ENCODE measurements around the gene MATN3.

MATN3 gene

GRCh38 chr2:20001361-20001863, 11.1 kb downstream of the MATN3 start:
- DNase-seq (ENCODE audit: low read depth in 2 of 2) = no peak

- DNase-seq (ENCODE audit: low read depth in 2 of 2) = no peak
Observed at GRCh38 chr2:19993731-19994130, 18.7 kb downstream of the MATN3 start.

DNA sequence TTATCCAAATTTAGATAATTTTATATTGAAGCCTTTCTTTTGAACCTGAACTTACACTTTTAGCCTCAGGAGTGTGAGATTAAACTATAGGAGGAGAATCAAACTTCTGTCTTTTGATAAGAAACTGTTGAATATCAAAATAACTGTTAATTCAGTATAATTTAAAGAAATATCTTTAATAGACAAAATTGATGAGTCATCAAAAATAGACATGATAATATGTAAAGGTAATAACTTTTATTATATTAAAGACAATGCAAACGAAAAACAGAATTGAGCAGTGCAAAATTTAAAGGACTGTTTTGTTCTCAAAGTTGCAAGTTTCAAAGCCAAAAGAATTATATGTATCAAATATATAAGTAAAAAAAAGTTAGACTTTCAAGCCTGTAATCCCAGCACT, 20.6 kb downstream of the MATN3 start:
- no peak for DNase-seq (ENCODE audit: low read depth in 2 of 2)

DNA sequence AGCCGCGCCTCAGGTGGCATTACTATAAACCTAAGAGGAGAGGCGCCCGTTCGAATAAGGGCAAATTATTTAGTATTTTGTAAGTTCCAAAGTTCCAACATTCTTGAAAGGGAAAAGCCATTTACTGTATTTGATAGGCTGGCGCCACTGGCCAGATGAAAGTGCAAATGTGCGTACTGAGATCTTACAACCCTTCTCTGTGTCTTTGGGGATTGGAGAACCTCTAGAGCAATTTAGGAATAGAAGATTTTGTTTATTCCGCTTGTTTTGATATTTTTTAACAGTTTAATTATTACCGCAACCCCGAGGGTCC, 22.1 kb downstream of the MATN3 start:
- DNase-seq (ENCODE audit: low read depth in 2 of 2) = no peak

DNA sequence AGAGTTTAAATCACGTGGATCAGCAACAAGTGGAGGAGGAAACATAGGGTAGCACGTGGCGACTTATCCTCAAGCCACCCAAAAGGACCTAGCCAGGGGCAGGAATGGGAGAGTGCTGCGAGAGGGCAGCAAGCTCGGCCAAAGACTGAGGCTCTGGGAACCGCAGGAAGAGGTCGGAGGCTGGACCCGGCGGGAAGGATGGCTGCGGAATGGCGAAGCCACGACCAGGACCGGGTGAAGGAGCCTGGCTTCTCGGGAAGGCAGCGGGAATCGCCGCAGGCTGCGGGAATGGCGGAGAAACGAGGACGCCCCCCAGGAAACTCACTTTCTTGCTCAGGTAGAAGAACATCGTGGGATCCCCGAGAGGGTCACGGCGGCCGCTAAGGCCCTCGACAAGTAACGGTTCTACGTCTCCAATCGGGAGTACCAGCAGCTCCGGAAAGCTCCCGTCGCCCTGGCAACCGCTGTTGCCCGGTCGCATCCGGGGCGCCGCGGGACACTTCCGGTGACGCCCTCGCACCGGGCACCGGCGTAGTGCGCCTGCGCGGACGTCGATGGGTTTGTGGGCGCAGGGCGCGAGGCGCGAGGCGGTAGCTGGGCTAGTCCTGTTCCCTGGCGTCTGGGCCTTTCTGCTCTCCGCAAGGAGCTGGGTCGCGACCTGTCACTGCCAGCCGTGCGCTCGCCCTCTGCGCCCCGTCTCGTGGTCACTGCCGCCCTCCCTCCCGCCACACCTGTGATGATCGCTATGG, 22.6 kb downstream of the MATN3 start, which contains the start of gene WDR35:
Gene WDR35, minus strand, starts transcription at position 439 of the 749 bp plus-strand sequence. Its CDS starts 90 bp downstream, at position 349.
- DNase-seq (ENCODE audit: low read depth in 2 of 2) = peak; percentile 83 to 89

DNA sequence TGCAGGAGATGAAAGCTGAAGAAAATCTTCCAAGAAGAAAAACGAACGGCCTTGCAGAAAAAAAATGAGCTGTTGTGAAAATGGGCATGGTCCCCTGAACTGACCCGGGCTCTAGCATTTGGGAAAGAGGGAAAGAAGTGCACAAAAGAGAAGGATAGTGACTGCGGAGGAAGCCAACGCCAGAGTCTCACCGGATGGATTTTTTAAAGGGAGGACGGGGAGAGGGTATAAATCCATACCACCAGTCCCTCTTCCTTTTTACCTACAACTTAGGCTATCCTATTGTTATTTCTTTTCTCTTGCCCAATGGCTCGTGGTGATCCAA, 23.2 kb downstream of the MATN3 start:
- DNase-seq (ENCODE audit: low read depth in 2 of 2) = no peak

GRCh38 chr2:19988600-19988999, 23.9 kb downstream of the MATN3 start:
- DNase-seq (ENCODE audit: low read depth in 2 of 2) = no peak

DNA sequence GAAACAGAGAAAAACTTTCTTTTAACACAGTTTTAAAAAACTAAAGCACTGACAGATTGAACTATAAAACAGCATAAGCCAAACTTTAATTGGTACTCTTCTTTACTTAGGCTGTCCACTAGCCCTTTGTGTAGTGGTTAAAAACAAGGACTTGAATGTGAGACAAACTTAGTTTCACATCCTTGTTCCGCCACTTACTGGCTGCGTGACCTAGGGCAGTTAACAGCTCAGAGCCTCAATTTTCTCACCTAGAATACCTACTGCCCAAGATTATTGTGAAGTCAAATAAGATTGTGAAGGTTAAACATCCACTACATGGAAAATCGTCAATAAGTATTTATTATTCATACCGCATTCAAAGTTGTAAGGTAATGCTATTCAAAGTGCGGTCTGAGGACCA, 24.5 kb downstream of the MATN3 start:
- no peak for DNase-seq (ENCODE audit: low read depth in 2 of 2)

GRCh38 chr2:19982268-19982667, 30.2 kb downstream of the MATN3 start:
- no peak for DNase-seq (ENCODE audit: low read depth in 2 of 2)

GRCh38 chr2:19979932-19980331, 32.5 kb downstream of the MATN3 start:
- no peak for DNase-seq (ENCODE audit: low read depth in 2 of 2)

DNA sequence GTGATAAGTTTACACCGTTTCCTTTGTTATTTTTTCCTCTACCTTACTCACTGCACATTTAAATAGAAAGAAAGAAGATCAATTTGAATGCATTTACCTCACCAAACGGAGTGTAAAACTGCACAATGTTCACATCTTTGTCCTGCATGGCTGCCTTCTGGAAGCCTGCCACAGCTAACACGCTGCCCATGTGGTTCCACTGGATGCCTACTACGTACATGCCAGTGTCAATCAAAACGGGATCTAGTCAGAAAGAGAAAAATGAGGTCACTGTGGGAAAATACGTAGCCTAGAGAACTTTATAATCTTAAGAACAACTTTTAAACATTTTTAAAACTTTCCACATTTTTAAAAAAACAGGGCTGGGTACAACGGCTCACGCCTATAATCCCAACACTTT, 39.0 kb downstream of the MATN3 start:
- DNase-seq (ENCODE audit: low read depth in 2 of 2) = no peak

DNA sequence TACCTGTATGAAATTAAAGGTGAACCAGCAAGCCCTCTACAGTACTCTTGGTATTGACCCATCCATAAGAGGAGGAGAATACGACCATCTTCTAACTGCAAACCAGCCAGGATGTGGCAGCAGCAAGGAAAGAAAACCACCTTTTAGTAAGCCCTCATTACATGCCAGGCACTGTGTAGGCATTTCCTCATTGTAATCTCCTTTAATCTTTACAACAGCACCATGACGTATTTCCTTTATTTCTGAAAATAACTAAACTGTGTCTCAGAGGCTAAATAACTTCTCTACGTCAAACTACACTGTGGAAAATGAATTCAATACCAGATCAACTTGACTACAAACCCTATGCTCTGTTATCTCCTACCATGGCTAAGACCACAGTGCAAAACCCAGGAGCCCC, 40.8 kb downstream of the MATN3 start:
- DNase-seq (ENCODE audit: low read depth in 2 of 2) = no peak

DNA sequence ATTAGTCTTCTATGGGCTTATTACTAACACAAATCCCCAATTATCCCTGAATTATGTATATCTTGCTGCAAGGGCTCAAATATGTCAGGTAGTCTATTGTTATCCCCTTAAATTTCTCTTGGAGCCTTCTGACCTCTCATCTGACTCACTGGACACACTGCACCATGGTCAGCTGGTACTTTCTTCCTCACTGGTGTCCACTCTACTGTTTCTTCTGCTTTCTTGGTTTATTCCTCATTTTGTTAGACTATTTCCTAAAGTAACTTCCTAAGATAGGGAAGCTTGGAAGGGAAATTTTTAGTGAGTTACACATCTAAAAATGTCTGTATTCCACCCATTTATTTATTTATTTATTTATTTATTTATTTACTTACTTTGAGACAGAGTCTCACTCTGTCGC, 49.1 kb downstream of the MATN3 start:
- no peak for DNase-seq (ENCODE audit: low read depth in 2 of 2)

DNA sequence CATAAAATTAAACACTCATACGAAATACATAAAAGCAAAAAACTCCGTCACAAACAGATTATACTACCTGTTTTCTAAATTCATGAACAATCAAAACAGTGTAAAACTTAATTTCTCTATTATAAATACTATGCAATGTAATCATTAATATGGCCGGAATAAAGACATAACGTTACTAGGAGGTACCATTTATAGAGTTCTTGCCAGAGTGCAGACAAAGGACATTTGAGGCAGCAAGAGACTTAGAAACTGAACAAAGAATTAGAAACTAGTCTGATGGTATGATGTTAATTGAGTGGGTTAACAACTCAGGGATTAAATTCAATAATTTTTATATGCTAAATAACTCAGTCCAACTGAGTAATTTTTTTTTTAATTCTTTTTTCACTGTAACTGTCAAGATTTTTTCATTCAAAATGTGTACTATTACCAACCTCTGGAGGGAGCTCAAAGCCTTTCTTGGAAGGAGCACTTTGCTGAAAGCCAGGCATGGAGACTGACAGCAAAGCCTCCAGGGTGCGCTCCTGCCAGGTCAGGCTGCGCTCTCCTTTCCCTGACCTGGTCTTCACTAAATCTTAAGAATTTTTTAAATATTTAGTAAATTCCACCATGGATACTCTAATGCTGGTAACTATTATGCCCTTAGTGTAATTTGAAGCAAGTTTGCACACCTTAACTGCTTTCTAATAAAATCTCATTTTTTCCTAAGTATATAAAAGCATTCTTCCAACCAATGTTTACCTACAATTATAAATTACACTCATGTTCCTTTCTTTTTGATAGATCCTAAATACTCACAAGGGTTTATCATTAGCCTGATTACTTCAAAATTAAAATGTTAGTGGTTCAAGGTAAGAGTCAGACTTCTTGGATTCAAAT, 56.7 kb downstream of the MATN3 start:
- DNase-seq (ENCODE audit: low read depth in 2 of 2) = peak; percentile 1 to 2

DNA sequence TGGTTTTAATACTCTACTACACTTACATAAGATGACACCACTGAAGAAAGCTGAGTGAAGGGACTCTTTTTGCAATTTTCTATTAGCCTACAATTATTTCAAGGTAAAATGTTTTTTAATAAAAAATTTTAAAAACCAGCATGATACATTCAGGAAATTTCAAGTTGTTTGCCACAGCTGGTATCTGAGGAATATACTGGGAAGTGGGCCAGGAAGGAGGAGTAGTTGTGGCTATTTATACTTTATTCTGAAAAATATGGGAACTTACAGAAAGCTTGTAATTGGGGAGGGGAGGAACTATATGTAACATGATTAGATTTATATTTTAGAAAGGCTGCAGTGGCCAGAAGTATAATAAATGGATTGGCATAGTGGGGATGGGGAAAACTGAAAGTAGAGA, 63.4 kb downstream of the MATN3 start:
- no peak for DNase-seq (ENCODE audit: low read depth in 2 of 2)

GRCh38 chr2:19947184-19947940, 65.1 kb downstream of the MATN3 start:
- DNase-seq (ENCODE audit: low read depth in 2 of 2) = no peak

DNA sequence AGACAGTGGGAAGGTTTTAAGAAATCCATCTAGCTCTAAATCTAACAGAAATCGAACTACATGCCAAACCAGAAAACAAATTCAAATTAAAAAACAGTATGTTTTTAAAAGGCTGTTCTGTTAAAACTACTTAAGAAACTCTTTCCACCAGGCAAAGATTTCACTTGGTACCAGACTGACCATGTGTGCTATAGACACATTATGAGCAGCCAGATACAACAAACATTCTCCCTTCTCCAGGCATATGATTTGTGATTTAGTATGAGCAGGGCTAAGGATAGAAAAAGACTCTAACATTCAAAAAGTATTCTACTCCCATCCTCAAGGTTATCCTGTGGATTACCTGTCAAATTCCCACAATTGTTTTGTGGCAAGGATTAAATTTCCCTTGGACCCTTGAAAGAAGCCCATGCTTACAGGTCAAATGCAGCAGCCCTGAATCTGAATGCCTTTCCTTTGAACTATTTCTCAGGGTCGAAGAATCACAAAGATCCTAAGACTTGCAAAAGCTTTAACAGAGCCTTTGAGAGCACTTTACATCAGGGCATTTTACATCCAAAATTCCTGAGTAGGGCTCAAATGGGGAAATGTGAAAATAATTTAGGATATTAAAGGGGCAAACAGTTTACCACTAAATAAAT, 68.1 kb downstream of the MATN3 start:
- no peak for DNase-seq (ENCODE audit: low read depth in 2 of 2)

DNA sequence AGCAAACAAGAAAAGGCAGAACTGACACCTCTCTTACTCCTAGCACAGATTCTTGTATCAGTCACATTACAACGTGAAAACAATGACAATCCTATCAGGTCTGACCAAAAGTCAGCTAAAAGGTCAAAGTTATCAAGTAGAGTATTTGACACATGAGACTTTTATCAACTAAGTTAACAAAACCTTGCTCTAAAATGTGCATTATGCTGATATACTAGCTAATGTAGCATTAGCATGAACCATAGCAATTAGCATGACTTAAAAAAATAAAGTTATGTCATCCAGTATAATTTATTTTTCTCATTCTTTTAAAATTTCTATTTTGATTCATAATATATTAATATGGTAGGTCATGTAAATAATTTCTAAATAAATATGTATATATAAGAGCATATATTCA, 69.3 kb downstream of the MATN3 start:
- DNase-seq (ENCODE audit: low read depth in 2 of 2) = no peak

DNA sequence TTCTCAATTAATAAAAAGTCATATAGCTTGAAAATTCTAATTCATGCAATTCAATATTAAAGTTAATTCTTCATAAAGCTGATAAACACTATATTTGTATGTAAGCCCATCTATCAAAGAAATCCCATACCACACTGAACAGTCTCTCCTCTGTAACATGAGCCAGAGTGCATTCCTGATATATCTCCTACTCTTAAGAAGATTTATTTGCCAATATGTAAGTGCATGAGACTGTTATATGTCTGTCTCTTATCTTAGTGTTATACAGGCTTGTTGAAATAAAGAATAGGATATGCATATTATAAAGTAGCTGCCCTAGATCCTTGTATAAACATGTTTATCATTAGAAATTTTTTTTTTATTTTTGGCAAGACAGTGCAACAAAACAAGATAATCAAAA, 70.3 kb downstream of the MATN3 start:
- DNase-seq (ENCODE audit: low read depth in 2 of 2) = no peak

All from stimulated activated CD4-positive, alpha-beta T cell treated with anti-CD3 and anti-CD28 coated beads, Interleukin-12 subunit alpha, Interleukin-12 subunit beta, amount 100 ng/mL, for 24 hours (primary cell).